D721Med (cell line): ENCODE results near the gene CDH13.

Experiments
- DNase-seq: peaks from one replicate; pipeline ENCODE4 v3.0.0; 2011; ENCODE audit warnings: low spot score; ENCODE audit not compliant: insufficient read length
- FAIRE-seq: peaks from 2 replicates; lab custom pipeline; 2011; peaks lifted over from hg19 to GRCh38; lab: Jason Lieb, UNC
- CTCF ChIP-seq: IDR thresholded peaks from 2 replicates; pipeline ENCODE4 v1.5.1; 2012; ENCODE audit warnings: mild to moderate bottlenecking, control low read depth; ENCODE audit not compliant: insufficient read depth; ENCODE audit errors: missing control alignments

The CDH13 gene

GRCh38 chr16:83336603-83337002 lies 709.8 kb downstream of the CDH13 start:
- TF ChIP-seq CTCF: no peak
- DNase-seq (no peak), FAIRE-seq (no peak)

GRCh38 chr16:83338138-83338537 lies 711.4 kb downstream of the CDH13 start:
- FAIRE-seq (no peak), DNase-seq (no peak)
- TF ChIP-seq CTCF: no peak

- no peak for DNase-seq
- TF ChIP-seq CTCF: no peak
- FAIRE-seq: no peak
Observed at GRCh38 chr16:83338941-83339340, 712.2 kb downstream of the CDH13 start.

GRCh38 chr16:83343935-83344366 lies 717.2 kb downstream of the CDH13 start:
- DNase-seq (no peak), FAIRE-seq (no peak)
- TF ChIP-seq CTCF: no peak

GRCh38 chr16:83345846-83346640 lies 719.3 kb downstream of the CDH13 start:
- FAIRE-seq (no peak), DNase-seq (no peak)
- no peak for TF ChIP-seq CTCF

- no peak for TF ChIP-seq CTCF
- no peak for FAIRE-seq
- no peak for DNase-seq
Observed at GRCh38 chr16:83348991-83349390, 722.2 kb downstream of the CDH13 start.

- no peak for FAIRE-seq
- no peak for TF ChIP-seq CTCF
- no peak for DNase-seq
Observed at GRCh38 chr16:83350481-83350880, 723.7 kb downstream of the CDH13 start.
